Keratinocyte (primary cell): ENCODE measurements around the gene ENTHD1.
"Not testable (repeated sequence)": the region's sequence is repeated elsewhere in the genome, so short reads cannot be mapped to it uniquely, and the experiment has no call there.

ENCODE experiments used
- EZH2 ChIP-seq: IDR thresholded peaks from one replicate; pipeline ENCODE4 v1.6.1; 2012; ENCODE audit warnings: inconsistent platforms, mild to moderate bottlenecking, low read length, moderate library complexity
- TF ChIP-seq, protein P1 (sequence below), 3 experiments: IDR thresholded peaks in 1 of 3; conservative IDR thresholded peaks in 1 of 3; optimal IDR thresholded peaks in 1 of 3; 2 replicates in 2 of 3; 3 replicates in 1 of 3; pipeline versions ENCODE3 to v1.5.1; 2011; ENCODE audit warnings: low read length in 3 of 3, mild to moderate bottlenecking in 3 of 3, moderate library complexity in 2 of 3, control low read depth in 1 of 3, inconsistent platforms in 1 of 3; ENCODE audit not compliant: insufficient read depth in 2 of 3; ENCODE audit errors: extremely low read depth in 1 of 3

DNA sequence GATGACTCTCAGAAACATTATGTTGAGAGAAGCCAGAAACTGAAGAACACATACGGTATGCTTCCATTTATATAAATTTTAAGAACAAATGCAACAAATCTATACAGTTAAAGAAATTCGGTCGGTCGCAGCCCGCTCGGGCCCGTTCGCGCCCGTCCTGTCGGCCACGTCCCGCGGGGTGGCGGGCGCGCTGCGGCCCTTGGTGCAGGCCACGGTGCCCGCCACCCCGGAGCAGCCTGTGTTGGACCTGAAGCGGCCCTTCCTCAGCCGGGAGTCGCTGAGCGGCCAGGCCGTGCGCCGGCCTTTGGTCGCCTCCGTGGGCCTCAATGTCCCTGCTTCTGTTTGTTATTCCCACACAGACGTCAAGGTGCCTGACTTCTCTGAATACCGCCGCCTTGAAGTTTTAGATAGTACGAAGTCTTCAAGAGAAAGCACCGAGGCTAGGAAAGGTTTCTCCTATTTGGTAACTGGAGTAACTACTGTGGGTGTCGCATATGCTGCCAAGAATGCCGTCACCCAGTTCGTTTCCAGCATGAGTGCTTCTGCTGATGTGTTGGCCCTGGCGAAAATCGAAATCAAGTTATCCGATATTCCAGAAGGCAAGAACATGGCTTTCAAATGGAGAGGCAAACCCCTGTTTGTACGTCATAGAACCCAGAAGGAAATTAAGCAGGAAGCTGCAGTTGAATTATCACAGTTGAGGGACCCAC is 18.2 kb downstream of the ENTHD1 start:
- TF ChIP-seq, protein P1, sequence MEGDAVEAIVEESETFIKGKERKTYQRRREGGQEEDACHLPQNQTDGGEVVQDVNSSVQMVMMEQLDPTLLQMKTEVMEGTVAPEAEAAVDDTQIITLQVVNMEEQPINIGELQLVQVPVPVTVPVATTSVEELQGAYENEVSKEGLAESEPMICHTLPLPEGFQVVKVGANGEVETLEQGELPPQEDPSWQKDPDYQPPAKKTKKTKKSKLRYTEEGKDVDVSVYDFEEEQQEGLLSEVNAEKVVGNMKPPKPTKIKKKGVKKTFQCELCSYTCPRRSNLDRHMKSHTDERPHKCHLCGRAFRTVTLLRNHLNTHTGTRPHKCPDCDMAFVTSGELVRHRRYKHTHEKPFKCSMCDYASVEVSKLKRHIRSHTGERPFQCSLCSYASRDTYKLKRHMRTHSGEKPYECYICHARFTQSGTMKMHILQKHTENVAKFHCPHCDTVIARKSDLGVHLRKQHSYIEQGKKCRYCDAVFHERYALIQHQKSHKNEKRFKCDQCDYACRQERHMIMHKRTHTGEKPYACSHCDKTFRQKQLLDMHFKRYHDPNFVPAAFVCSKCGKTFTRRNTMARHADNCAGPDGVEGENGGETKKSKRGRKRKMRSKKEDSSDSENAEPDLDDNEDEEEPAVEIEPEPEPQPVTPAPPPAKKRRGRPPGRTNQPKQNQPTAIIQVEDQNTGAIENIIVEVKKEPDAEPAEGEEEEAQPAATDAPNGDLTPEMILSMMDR (optimal IDR thresholded peaks at IDR 0.05 in 1 of 3, IDR thresholded peaks at IDR 0.05 in 1 of 3, conservative IDR thresholded peaks at IDR 0.05 in 1 of 3; ENCODE audit: extremely low read depth in 1 of 3, insufficient read depth in 2 of 3, low read length in 3 of 3): not testable (repeated sequence)
- not testable (repeated sequence) for TF ChIP-seq EZH2
